ENCODE results near the gene JUP. TPM values are rescaled to one million over a fixed set of nuclear protein-coding genes. Genes with fewer than 3 reads are reported as not detected.
A peak's percentile ranks its signal among the peaks of the same experiment; 100 is the strongest.

The JUP gene
- total RNA-seq, 1 experiment from 2014 or later, result 352 TPM

DNA sequence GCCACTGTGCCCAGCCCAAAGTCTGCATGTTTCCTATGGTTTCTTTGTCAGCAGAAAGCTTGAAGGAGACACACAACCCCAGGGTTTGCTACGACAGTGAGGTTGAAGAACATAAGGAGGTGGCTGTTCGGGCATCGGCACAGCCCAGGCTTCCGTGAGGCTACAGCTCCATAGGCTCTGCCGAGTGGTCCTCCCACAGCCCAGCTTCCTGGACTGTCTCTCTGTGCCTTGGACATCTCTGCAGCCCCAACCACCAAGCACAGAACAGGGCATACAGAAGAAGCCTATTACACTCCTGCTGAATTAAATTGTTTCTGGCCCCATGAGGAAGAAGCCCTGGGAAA is 48.9 kb downstream of the JUP start:
- Histone ChIP-seq H3K4me1 (ENCODE audit: control insufficient read depth, insufficient read depth, low read length) (peaks cover 23% of the 10 kb centered on the region), H3K4me3 (ENCODE audit: low read depth in 2 of 2, low read length in 2 of 2) (peak overlapping the region in 1 of 2 experiments; percentile 26; a peak in 1 of 4 replicates), H3K9me3 (ENCODE audit: control insufficient read depth, insufficient read depth, low read depth, low read length) (no peaks in the 10 kb centered on the region), H3K27me3 (ENCODE audit: control insufficient read depth, insufficient read depth, low read length) (no peaks in the 10 kb centered on the region), H3K36me3 (ENCODE audit: control insufficient read depth, insufficient read depth, low read length) (no peaks in the 10 kb centered on the region), H3K27ac (ENCODE audit: low read length) (no peak overlapping the region; the same call in 1 of the 2 replicates)
- in situ Hi-C loops (cut with HindIII; ENCODE audit: low pct_unique_long_range_greater_than_20kb, low sequenced_read_pairs), result no loop called here
- ChIA-PET CTCF (interaction anchor here (0.9 to 1.8 kb wide), 6 partner anchors 48 to 73 kb away, joined by 3 to 12 read pairs (median 5); partner anchors contain the start of gene P3H4), POLR2A (no interaction called here)
- ATAC-seq, result peak; percentile 54
- intact Hi-C loops (cut with micrococcal nuclease; ENCODE audit: unreplicated experiment), result loop anchor here (1.0 kb wide), 1 partner anchor 64 kb away; no protein-coding TSS in a partner anchor
- BruUV-seq (replicated peaks), result no TSS peak
- DNase-seq (ENCODE audit: low read depth, low spot score), result no peak
- TF ChIP-seq SIN3A (IDR thresholded peaks at IDR 0.05; ENCODE audit: borderline replicate concordance, insufficient read depth, low read depth, low read length), result no peak
- TF ChIP-seq TCF7L2 (IDR thresholded peaks at IDR 0.05; ENCODE audit: low read depth, low read length), result no peak
- TF ChIP-seq, protein P1, sequence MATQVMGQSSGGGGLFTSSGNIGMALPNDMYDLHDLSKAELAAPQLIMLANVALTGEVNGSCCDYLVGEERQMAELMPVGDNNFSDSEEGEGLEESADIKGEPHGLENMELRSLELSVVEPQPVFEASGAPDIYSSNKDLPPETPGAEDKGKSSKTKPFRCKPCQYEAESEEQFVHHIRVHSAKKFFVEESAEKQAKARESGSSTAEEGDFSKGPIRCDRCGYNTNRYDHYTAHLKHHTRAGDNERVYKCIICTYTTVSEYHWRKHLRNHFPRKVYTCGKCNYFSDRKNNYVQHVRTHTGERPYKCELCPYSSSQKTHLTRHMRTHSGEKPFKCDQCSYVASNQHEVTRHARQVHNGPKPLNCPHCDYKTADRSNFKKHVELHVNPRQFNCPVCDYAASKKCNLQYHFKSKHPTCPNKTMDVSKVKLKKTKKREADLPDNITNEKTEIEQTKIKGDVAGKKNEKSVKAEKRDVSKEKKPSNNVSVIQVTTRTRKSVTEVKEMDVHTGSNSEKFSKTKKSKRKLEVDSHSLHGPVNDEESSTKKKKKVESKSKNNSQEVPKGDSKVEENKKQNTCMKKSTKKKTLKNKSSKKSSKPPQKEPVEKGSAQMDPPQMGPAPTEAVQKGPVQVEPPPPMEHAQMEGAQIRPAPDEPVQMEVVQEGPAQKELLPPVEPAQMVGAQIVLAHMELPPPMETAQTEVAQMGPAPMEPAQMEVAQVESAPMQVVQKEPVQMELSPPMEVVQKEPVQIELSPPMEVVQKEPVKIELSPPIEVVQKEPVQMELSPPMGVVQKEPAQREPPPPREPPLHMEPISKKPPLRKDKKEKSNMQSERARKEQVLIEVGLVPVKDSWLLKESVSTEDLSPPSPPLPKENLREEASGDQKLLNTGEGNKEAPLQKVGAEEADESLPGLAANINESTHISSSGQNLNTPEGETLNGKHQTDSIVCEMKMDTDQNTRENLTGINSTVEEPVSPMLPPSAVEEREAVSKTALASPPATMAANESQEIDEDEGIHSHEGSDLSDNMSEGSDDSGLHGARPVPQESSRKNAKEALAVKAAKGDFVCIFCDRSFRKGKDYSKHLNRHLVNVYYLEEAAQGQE (IDR thresholded peaks at IDR 0.05; ENCODE audit: insufficient read depth in 1 of 2, low read depth in 2 of 2, low read length in 1 of 2), result no peak
- TF ChIP-seq POLR2AphosphoS5 (IDR thresholded peaks at IDR 0.05; ENCODE audit: low read depth, low read length), result no peak
- TF ChIP-seq, protein P2, sequence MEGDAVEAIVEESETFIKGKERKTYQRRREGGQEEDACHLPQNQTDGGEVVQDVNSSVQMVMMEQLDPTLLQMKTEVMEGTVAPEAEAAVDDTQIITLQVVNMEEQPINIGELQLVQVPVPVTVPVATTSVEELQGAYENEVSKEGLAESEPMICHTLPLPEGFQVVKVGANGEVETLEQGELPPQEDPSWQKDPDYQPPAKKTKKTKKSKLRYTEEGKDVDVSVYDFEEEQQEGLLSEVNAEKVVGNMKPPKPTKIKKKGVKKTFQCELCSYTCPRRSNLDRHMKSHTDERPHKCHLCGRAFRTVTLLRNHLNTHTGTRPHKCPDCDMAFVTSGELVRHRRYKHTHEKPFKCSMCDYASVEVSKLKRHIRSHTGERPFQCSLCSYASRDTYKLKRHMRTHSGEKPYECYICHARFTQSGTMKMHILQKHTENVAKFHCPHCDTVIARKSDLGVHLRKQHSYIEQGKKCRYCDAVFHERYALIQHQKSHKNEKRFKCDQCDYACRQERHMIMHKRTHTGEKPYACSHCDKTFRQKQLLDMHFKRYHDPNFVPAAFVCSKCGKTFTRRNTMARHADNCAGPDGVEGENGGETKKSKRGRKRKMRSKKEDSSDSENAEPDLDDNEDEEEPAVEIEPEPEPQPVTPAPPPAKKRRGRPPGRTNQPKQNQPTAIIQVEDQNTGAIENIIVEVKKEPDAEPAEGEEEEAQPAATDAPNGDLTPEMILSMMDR (IDR thresholded peaks at IDR 0.05), result no peak

DNA sequence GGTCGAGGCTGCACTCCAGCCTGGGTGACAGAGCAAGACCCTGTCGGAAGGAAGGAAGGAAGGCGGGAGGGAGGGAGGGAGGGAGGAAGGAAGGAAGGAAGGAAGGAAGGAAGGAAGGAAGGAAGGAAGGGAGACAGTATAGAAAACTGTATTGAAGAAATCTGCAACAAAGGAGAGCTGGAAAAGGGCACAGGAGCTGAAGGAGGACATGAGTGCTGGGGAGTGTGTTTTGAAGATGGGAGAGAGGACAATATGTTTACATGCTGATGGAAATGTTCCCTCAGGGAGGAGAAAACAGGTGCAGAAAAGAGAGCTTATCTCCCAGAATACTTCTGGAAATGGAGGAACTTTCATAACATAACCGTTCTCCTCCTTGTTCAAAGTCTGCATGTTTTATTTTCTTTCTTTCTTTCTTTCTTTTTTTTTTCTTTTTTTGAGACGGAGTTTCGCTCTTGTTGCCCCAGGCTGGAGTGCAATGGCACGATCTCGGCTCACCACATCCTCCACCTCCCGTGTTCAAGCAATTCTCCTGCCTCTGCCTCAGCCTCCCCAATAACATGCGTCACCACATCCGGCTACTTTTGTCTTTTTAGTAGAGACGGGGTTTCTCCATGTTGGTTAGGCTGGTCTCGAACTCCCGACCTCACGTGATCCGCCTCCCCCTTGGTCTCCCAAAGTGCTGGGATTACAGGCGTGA is 49.4 kb downstream of the JUP start:
- no peaks in the 10 kb centered on the region for H3K9me3 ChIP-seq (ENCODE audit: control insufficient read depth, insufficient read depth, low read depth, low read length)
- ChIA-PET POLR2A (no interaction called here), CTCF (interaction anchor here (0.6 to 1.8 kb wide), 8 partner anchors 41 to 74 kb away, joined by 3 to 12 read pairs (median 4); partner anchors contain the start of gene P3H4)
- H3K36me3 ChIP-seq (ENCODE audit: control insufficient read depth, insufficient read depth, low read length), result no peaks in the 10 kb centered on the region
- H3K27me3 ChIP-seq (ENCODE audit: control insufficient read depth, insufficient read depth, low read length), result no peaks in the 10 kb centered on the region
- peaks cover 23% of the 10 kb centered on the region for H3K4me1 ChIP-seq (ENCODE audit: control insufficient read depth, insufficient read depth, low read length)
- intact Hi-C loops (cut with micrococcal nuclease; ENCODE audit: unreplicated experiment), result no loop called here
- H3K27ac ChIP-seq (ENCODE audit: low read length), result no peak overlapping the region
- DNase-seq (ENCODE audit: low read depth, low spot score), result no peak
- in situ Hi-C loops (cut with HindIII; ENCODE audit: low pct_unique_long_range_greater_than_20kb, low sequenced_read_pairs), result no loop called here
- no peak overlapping the region for H3K4me3 ChIP-seq (ENCODE audit: low read depth in 2 of 2, low read length in 2 of 2)
- TF ChIP-seq, protein P2 (IDR thresholded peaks at IDR 0.05), result no peak
- TF ChIP-seq TCF7L2 (IDR thresholded peaks at IDR 0.05; ENCODE audit: low read depth, low read length), result no peak
- TF ChIP-seq, protein P1 (IDR thresholded peaks at IDR 0.05; ENCODE audit: insufficient read depth in 1 of 2, low read depth in 2 of 2, low read length in 1 of 2), result no peak
- no peak for TF ChIP-seq POLR2AphosphoS5 (IDR thresholded peaks at IDR 0.05; ENCODE audit: low read depth, low read length)
- TF ChIP-seq SIN3A (IDR thresholded peaks at IDR 0.05; ENCODE audit: borderline replicate concordance, insufficient read depth, low read depth, low read length), result no peak
- ATAC-seq, result no peak
- no TSS peak for BruUV-seq (replicated peaks)
